Loucy (cell line): ENCODE results near the gene PTH1R.

Source experiments
- H2AFZ ChIP-seq: fragments of 200-600 bp; sonication (generic); 2 replicates; pipeline ENCODE4 v1.6.0; 2016; ENCODE audit warnings: antibody characterized with exemption, mild to moderate bottlenecking, low read length, moderate library complexity
- H3F3A ChIP-seq: fragments of 200-600 bp; 2 replicates; pipeline ENCODE4 v1.6.0; 2016; ENCODE audit warnings: antibody characterized with exemption, low read depth, mild to moderate bottlenecking
- H3K27me3 ChIP-seq: fragments of 200-600 bp; sonication (generic); 2 replicates; pipeline ENCODE4 v1.6.1; 2014; ENCODE audit warnings: low read length, mild to moderate bottlenecking; ENCODE audit not compliant: insufficient read depth, poor library complexity, severe bottlenecking
- H3K36me3 ChIP-seq: fragments of 200-600 bp; sonication (generic); 2 replicates; pipeline ENCODE4 v1.6.1; 2016; ENCODE audit warnings: low read length; ENCODE audit not compliant: insufficient read depth
- H3K4me1 ChIP-seq: fragments of 200-600 bp; sonication (generic); 2 replicates; pipeline ENCODE4 v1.5.1; 2014; ENCODE audit warnings: low read length, mild to moderate bottlenecking; ENCODE audit not compliant: insufficient read depth, poor library complexity, severe bottlenecking
- H3K4me2 ChIP-seq: fragments of 200-600 bp; sonication (generic); 2 replicates; pipeline ENCODE4 v1.6.0; 2014; ENCODE audit warnings: antibody characterized with exemption, low read length, low read depth, mild to moderate bottlenecking; ENCODE audit not compliant: poor library complexity, severe bottlenecking
- H3K4me3 ChIP-seq: fragments of 200-600 bp; sonication (generic); 2 replicates; pipeline ENCODE4 v1.5.1; 2014; ENCODE audit warnings: low read length, mild to moderate bottlenecking, mixed read lengths; ENCODE audit not compliant: poor library complexity, severe bottlenecking
- H3K79me2 ChIP-seq: fragments of 200-600 bp; sonication (generic); 2 replicates; pipeline ENCODE4 v1.6.1; 2014; ENCODE audit warnings: low read length; ENCODE audit not compliant: insufficient read depth
- H3K9ac ChIP-seq: fragments of 200-600 bp; sonication (generic); 2 replicates; pipeline ENCODE4 v1.6.0; 2014; ENCODE audit warnings: mild to moderate bottlenecking, low read depth, low read length, moderate library complexity; ENCODE audit not compliant: poor library complexity, severe bottlenecking
- H3K9me2 ChIP-seq: fragments of 200-600 bp; sonication (generic); replicated peaks from 2 replicates; pipeline ENCODE4 v1.6.1; 2016; ENCODE audit warnings: low read depth, low read length, mixed read lengths
- H3K9me3 ChIP-seq: fragments of 200-600 bp; sonication (generic); 2 replicates; pipeline ENCODE4 v1.6.1; 2014; ENCODE audit warnings: mild to moderate bottlenecking, antibody characterized with exemption, low read length, low read depth; ENCODE audit not compliant: insufficient read depth
- H4K20me1 ChIP-seq: fragments of 200-600 bp; sonication (generic); 2 replicates; pipeline ENCODE4 v1.6.0; 2014; ENCODE audit warnings: antibody characterized with exemption, low read length, mild to moderate bottlenecking; ENCODE audit not compliant: insufficient read depth, poor library complexity, severe bottlenecking
- CTCF ChIP-seq: fragments of 200-600 bp; sonication (generic); conservative IDR thresholded peaks from 2 replicates; pipeline ENCODE4 v1.5.1; 2014; ENCODE audit warnings: mild to moderate bottlenecking, antibody characterized with exemption, low read length
- EZH2phosphoT487 ChIP-seq: fragments of 200-600 bp; IDR thresholded peaks from 2 replicates; pipeline ENCODE4 v1.6.1; 2018; ENCODE audit warnings: antibody characterized with exemption, mild to moderate bottlenecking, moderate library complexity, borderline replicate concordance

Gene PTH1R

GRCh38 chr3:46840491-46840890 is 37.0 kb upstream of the PTH1R start:
- Histone ChIP-seq H3K4me1 (peaks cover 7% of the 10 kb centered on the region), H3K9ac (no peak overlapping the region), H3K36me3 (no peaks in the 10 kb centered on the region), H4K20me1 (no peaks in the 10 kb centered on the region), H3F3A (no peaks in the 10 kb centered on the region), H3K79me2 (no peaks in the 10 kb centered on the region), H3K27me3 (no peaks in the 10 kb centered on the region), H3K4me2 (no peak overlapping the region), H3K4me3 (no peak overlapping the region), H3K9me2 (no peaks in the 10 kb centered on the region), H2AFZ (no peak overlapping the region), H3K9me3 (peaks cover 11% of the 10 kb centered on the region)
- TF ChIP-seq EZH2phosphoT487 (no peak), CTCF (no peak)

GRCh38 chr3:46843508-46843907 is 34.0 kb upstream of the PTH1R start:
- peaks cover 7% of the 10 kb centered on the region for H3K4me1 ChIP-seq
- no peaks in the 10 kb centered on the region for H3K36me3 ChIP-seq
- no peak overlapping the region for H3K4me3 ChIP-seq
- H4K20me1 ChIP-seq: no peaks in the 10 kb centered on the region
- no peak overlapping the region for H3K9ac ChIP-seq
- peaks cover 6% of the 10 kb centered on the region for H3K9me3 ChIP-seq
- no peaks in the 10 kb centered on the region for H3K79me2 ChIP-seq
- no peaks in the 10 kb centered on the region for H3K9me2 ChIP-seq
- H3K4me2 ChIP-seq: no peak overlapping the region
- no peaks in the 10 kb centered on the region for H3F3A ChIP-seq
- TF ChIP-seq EZH2phosphoT487 (no peak), CTCF (no peak)
- no peak overlapping the region for H2AFZ ChIP-seq
- no peaks in the 10 kb centered on the region for H3K27me3 ChIP-seq

GRCh38 chr3:46844397-46844796 is 33.1 kb upstream of the PTH1R start:
- no peak overlapping the region for H2AFZ ChIP-seq
- no peaks in the 10 kb centered on the region for H3K27me3 ChIP-seq
- peak overlapping the region; percentile 85 for H3K9ac ChIP-seq
- no peaks in the 10 kb centered on the region for H3K79me2 ChIP-seq
- no peaks in the 10 kb centered on the region for H4K20me1 ChIP-seq
- H3K4me2 ChIP-seq: peak overlapping the region; percentile 80
- H3F3A ChIP-seq: no peaks in the 10 kb centered on the region
- TF ChIP-seq EZH2phosphoT487 (no peak), CTCF (no peak)
- H3K9me2 ChIP-seq: no peaks in the 10 kb centered on the region
- no peak overlapping the region for H3K4me3 ChIP-seq
- H3K9me3 ChIP-seq: peaks cover 2% of the 10 kb centered on the region; the same call in 1 of the 2 replicates
- no peaks in the 10 kb centered on the region for H3K36me3 ChIP-seq
- peaks cover 7% of the 10 kb centered on the region for H3K4me1 ChIP-seq
